NCI-H128 (cell line): Measurements from ENCODE around the gene FGD5.

Experiments used
- DNase-seq: peaks from one replicate; lab custom pipeline; 2025; ENCODE audit not compliant: unreplicated experiment; lab: John Stamatoyannopoulos, UW

The FGD5 gene

GRCh38 chr3:14789221-14789620 lies 29.5 kb upstream of the FGD5 start:
- DNase-seq: no peak

- DNase-seq: no peak
Observed at GRCh38 chr3:14789640-14790285, 29.0 kb upstream of the FGD5 start.

DNA sequence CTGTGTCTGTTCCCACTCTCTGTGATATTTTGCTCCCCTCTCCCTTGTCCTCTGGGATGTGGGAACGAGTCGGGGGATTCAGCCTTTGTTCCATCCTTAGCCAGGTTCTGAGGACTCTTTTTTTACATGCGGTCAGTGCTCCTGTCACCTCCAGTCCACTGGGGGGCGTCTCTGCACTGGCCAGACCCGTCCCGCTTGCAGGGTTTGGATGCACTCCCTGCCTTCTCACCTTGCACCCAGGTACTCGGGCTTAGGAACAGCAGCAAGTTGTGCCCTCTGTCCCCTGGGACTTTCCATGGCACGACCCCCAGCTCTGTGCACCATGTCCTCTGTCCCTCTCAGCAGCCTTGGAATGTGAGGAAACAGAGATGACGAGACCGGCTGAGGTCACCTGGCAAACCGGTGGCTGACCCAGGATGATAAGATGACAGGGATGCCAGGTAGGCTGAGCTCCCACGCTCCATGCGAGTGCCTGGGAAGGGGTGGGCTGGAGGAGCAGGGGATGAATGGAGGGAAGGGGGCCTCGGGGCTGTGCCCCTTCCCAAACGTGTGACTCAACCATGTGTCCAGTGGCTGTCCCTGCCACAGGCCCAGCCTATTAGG lies 27.3 kb upstream of the FGD5 start:
- DNase-seq: no peak

DNA sequence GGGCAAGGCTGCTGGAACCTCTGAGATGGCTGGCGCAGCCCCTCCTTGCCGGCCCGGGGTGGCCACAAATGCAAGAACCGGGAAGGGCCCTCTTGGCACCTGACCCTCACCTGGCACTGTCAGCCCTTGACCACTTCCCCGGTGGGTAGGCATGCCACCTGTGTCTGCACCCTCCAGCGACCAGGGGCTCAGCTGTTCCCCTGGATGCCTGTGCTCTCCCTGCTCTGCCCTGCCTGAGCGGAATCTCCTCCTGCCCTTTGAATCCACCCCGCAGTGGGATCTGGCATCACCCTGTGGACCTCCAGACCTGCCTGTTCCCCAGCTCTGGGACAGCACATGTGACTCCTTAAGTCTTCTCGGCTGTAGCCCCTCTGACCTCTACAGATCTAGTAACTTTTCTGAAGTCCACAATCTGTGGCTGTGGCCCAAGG lies 26.1 kb upstream of the FGD5 start:
- DNase-seq: no peak

GRCh38 chr3:14793126-14793857 lies 25.5 kb upstream of the FGD5 start:
- no peak for DNase-seq

DNA sequence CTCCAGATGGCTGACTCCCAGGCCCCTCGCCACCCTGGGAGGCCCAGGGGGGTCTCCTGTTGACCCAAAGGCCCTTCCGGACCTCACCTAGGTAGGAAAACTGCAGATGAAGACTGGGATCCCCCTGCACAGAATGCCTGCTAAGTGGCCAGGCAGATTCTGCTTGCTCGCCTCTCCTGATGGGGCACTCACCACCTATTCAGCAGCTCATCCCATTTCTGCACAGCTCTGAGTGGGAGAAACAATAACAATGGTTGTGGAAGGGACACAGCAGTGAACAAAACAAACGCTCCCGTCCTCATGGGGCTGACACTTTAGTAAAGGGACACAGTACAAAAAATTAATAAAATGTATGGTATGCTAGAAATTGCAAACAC lies 24.9 kb upstream of the FGD5 start:
- DNase-seq: no peak

DNA sequence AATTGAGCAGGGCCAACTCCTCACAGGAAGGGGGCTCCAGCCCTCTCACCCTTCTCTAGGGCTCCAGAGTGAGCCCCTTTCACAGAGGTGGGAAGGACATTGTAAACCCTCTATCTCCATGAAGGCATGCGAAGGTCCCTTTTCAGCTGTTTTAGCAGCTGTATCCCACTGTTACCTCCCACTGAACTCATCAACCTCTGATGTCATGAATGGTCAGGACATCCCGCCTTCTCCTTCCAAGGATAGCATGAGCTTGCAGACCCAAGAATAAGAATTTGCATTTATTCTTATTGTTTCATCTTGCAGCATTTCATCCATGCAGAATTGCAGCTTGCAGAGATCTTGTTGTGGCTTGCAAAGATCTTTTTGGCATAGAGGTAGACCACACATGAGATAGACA lies 24.3 kb upstream of the FGD5 start:
- DNase-seq: no peak

- no peak for DNase-seq
Observed at GRCh38 chr3:14795996-14796395, 22.8 kb upstream of the FGD5 start.

DNA sequence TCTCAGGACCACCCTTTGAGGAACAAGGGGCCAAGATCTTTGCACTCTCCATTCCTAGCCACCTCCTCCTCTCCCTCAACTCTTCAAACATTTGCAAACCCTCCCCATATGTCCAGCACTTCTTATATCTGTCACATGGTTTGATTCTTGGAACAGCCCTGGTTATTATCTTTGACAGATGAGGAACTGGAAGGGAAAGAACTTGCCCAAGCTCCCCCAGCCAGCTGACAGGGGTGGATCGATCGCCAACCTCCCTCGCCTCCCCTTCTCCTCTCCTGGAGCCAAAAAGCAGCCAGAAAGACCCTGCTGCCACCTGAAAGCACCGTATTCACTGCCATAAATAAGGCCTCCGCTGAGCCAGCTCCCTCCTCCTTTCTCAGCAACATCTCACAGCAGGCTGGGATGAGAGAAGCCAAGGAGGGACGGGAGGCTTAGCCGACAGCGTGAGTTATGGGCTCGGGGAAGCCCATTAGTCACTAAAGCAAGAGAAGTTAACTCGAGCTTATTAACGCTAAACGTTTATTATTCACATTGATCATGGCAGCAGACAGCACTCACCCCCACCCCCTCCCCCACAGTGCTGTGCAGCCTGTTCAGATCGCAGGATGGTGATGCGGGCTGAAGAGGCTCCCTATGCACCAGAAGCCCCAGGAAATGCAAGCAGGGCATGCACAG lies 22.2 kb upstream of the FGD5 start:
- no peak for DNase-seq

- DNase-seq: no peak
Observed at GRCh38 chr3:14797731-14798130, 21.0 kb upstream of the FGD5 start.

- DNase-seq: no peak
Observed at GRCh38 chr3:14798231-14798630, 20.5 kb upstream of the FGD5 start.

- no peak for DNase-seq
Observed at GRCh38 chr3:14799146-14799545, 19.6 kb upstream of the FGD5 start.

GRCh38 chr3:14801031-14801430 lies 17.7 kb upstream of the FGD5 start:
- DNase-seq: no peak

DNA sequence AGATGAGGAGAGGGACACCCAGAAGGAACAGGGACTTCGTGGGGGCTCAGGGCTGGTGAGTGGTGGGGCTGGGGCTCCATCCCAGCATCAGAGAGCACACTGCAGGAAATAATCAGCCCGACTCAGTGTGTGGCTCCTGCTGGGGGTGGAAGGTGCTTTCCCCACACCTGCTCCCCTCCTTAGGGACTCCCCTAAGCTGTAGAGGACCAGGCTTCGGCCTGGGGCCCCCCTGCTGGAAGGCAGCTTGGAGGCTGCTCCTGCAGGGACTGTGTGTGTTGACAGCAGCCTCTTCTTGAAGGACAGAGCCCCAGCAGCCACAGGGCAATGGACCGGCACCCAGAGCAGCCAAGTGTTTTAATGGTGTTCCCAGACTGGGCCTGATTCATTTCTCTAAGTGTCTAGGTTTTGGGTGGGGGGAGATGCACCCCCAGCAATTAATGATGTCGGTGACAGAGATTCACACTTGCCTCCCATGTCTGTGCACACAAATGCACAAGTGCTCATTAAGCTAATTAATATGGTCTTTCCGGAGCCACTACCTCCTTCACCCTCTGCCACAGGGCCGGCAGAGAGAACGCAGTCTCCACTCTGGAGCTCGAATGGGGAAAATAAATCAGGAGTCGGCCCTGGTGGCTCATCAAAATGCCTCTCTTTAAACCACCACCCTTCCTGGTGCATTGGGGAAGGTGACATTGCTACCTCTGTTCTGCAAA lies 16.9 kb upstream of the FGD5 start:
- DNase-seq: no peak

- DNase-seq: no peak
Observed at GRCh38 chr3:14802381-14802731, 16.4 kb upstream of the FGD5 start.

DNA sequence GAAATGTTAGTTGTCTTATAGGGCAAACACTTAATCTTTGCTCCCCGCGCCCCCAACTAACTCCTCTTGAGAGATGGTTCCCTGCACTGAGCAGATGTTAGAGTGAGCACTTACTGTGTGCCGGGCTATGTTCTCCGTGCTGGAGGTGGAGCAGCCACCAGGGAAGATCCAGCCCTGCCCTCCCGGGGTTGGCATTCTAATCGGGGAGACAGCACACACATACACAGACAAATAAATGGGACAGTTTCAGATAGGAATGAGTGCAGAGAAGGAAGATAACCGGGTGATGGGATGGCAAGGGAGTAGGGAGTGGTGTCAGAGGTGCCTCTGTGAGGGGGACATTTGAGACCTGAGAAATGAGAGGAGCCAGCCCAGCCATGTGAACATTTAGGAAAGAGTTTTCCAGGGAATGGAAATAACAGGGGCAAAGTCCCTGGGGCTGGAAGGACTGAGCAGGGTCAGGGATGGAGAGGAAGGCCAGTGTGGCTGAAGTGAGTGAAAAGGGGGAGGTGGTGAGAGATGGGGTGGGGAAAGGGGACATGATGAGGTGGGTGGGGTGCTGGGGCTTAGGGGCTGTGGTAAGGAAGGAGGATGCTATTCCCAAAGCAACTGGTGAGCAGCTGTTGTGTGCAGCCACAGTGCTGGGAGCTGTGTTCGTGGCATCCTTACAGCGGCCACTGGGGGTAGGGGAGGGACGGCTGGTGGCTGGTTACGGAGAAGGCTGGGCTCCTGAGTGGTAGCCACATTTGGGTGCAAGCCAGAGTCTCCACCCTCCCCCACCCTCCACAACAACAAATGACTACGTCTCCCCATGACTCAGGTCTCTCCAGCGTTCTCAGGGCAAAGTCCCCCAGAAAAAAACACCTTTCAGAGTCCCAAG lies 15.4 kb upstream of the FGD5 start:
- no peak for DNase-seq

DNA sequence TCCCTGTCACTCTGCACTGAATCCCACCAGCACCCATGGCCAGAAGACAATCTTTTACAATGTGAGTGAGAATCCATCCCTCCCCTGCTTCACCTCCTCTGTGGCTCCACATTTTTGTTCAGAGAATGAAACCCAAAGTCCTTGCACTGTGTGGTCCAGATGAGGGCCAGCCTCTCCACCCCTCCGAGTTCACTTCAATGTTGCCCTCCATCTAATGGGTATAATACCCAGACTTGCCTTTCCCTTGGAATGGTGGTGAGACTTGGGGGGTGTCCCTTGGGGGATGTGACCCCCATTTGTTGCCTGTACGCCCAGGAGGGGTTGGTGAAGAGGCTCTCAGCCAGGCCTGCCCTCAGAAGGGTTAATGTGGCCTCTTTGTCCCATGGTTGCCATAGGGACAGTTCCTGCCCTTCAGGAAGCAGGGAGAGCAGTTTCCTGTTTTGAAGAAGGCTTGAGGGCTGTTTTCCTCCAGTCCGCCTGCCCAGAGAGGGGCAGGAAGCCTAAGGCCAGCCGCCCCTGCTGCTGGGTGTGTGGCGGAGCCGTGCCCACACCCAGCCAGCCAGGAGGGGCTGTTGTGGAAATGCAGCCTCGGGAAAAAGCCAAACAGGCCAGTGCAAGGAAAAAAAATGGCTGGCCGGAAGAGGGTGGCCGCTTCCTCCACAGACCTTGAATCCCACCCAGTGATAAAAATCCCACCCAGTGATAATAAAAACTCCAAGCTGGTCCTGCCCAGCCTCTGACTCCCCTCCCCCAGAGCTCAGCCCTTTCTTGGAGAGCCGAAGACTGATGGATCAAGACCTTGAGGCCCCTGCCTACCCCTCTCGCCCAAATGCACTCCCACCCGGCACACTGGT lies 14.6 kb upstream of the FGD5 start:
- no peak for DNase-seq

GRCh38 chr3:14804835-14805780 lies 13.7 kb upstream of the FGD5 start:
- DNase-seq: no peak
